GM12875 (cell line): Measurements from ENCODE around the gene NT5C.
A peak's percentile ranks its signal among the peaks of the same experiment; 100 is the strongest.

ENCODE experiments used
- H3K4me3 ChIP-seq: one replicate; pipeline ENCODE4 v1.5.1; 2011; ENCODE audit warnings: low read depth, low read length, control low read depth
- CTCF ChIP-seq: IDR thresholded peaks from 2 replicates; pipeline ENCODE4 v1.5.1; 2011; ENCODE audit warnings: low read depth, mild to moderate bottlenecking, control low read depth, inconsistent platforms, low read length, moderate library complexity, borderline replicate concordance; ENCODE audit not compliant: insufficient read depth

Gene NT5C

DNA sequence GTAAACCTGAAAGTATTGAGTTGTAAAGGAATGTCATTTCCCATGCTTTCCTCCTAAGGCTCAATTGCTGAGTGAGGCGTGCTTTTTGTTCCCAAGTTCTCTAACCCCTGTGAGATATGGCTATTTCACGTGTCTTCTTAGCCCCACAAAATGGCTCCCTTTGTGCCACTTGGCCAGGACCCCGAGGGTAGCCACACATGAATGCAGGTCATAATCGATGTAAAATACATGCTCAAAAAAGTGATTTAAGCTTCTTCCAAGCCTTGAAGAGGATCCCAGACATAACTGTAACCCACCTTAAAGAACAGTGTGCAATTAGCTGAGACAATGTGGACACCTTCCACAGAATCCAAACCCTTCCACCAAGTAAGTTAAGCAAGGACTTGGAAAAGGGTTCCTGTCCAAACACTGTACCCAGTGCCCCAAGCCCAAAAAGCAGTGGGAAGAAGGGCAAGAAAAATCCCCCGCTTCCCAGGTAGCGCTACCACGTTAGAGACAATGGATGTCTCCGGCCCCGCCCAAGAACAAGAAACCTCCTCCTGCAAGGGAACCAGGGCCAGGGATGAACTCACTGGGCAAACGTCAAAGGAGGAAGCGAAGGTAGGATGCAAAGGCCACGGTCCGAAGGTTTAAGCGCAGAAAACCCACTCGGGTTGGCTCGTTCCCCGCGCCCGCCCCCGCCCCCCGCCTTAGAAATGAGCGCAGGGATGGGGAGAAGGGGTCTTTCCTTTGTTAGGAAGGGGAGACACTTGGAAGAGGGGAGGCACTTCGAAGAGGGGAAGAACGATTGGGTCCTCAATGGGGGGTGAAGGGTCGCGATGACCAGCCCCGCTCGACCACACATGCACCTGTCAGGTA is 21.6 kb upstream of the NT5C start:
- TF ChIP-seq CTCF: no peak
- H3K4me3 ChIP-seq: peak overlapping the region; percentile 63

GRCh38 chr17:75152523-75152921 is 21.0 kb upstream of the NT5C start:
- TF ChIP-seq CTCF: no peak
- H3K4me3 ChIP-seq: peak overlapping the region; percentile 63

DNA sequence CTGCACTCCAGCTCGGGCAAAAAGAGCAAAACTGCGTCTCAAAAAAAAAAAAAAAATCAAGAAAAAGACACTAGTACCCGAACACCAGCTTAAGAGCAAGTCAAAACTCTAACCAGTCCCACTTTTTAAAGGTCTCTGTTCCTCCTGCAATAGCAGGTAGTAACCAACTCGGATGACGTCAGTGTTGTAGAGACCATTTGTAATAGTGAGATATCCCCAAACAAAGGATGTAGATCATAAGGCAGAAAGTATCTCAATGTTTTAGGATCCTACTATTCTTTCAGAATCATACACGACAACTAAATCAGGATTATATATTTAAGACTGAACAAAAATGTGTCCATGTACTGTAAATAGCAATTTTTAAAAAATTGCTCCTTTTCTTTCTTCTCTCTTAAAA is 20.4 kb upstream of the NT5C start:
- H3K4me3 ChIP-seq: no peak overlapping the region
- no peak for TF ChIP-seq CTCF

- no peak overlapping the region for H3K4me3 ChIP-seq
- no peak for TF ChIP-seq CTCF
Measured at GRCh38 chr17:75147878-75148546, 16.5 kb upstream of the NT5C start.

- no peak overlapping the region for H3K4me3 ChIP-seq
- no peak for TF ChIP-seq CTCF
Measured at GRCh38 chr17:75146592-75146991, 15.1 kb upstream of the NT5C start.

DNA sequence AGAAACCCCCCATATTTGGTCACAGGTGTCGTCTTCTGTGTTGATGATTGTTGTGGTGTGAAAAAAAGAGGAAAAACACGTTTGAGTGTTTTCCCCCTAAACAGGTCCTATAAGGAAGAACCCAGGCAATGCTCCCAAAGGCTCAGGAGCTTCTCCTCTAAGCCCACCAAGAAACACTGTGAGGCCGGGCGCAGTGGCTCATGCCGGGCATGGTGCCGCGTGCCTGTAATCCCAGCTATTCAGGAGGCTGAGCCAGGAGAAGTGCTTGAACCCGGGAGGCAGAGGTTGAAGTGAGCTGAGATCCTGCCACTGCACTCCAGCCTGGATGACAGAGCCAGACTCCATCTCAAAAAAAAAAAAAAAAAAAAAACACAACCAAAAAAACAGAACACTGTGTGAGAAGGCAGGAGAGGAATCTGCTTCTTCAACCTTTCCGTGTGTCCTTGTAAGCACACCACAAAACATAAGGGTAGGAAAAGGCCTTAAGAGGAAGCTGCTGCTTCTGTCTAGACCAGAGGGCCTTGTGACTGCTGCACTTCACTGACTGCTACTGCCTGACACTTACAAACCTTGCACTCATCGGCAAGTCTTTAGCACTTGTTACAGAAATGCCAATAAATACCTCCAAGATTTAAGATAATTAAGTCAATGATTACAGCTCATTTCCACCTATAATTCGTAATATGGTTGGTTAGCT is 13.4 kb upstream of the NT5C start:
- TF ChIP-seq CTCF: no peak
- no peak overlapping the region for H3K4me3 ChIP-seq
